HepG2 (cell line): ENCODE measurements around the gene INO80B. TPM values are rescaled to one million over a fixed set of nuclear protein-coding genes. Genes with fewer than 3 reads are reported as not detected.

Experiments
- ADNP ChIP-seq: sonication (generic); formaldehyde crosslinking; IDR thresholded peaks from 2 replicates; pipeline ENCODE4 v1.4.0; 2020; ENCODE audit warnings: missing genetic modification reagents
- ARHGAP35 ChIP-seq: sonication (generic); formaldehyde crosslinking; IDR thresholded peaks from 2 replicates; pipeline ENCODE4 v1.9.0; 2022; ENCODE audit warnings: mild to moderate bottlenecking, inconsistent platforms, moderate library complexity, missing genetic modification reagents, borderline replicate concordance
- ARNTL ChIP-seq: sonication (generic); formaldehyde crosslinking; IDR thresholded peaks from 2 replicates; pipeline ENCODE4 v1.4.0; 2020; ENCODE audit warnings: mild to moderate bottlenecking, missing genetic modification reagents
- CHD4 ChIP-seq: fragments of 200-600 bp; sonication (generic); IDR thresholded peaks from 2 replicates; pipeline ENCODE4 v1.7.0; 2017; ENCODE audit warnings: mild to moderate bottlenecking, low read length, borderline replicate concordance
- FOXA3 ChIP-seq: IDR thresholded peaks from 2 replicates; pipeline ENCODE4 v1.6.1; 2016; ENCODE audit warnings: missing genetic modification reagents, missing compliant biosample characterization
- GFI1 ChIP-seq: sonication (generic); formaldehyde crosslinking; IDR thresholded peaks from 2 replicates; pipeline ENCODE4 v1.5.0; 2020; ENCODE audit warnings: missing genetic modification reagents, mild to moderate bottlenecking, borderline replicate concordance
- HES4 ChIP-seq: sonication (generic); formaldehyde crosslinking; IDR thresholded peaks from 2 replicates; pipeline ENCODE4 v1.9.0; 2021; ENCODE audit warnings: mild to moderate bottlenecking, missing genetic modification reagents, borderline replicate concordance
- HOXA9 ChIP-seq: sonication (generic); formaldehyde crosslinking; IDR thresholded peaks from 2 replicates; pipeline ENCODE4 v1.8.1; 2022; ENCODE audit warnings: missing genetic modification reagents, mild to moderate bottlenecking, moderate library complexity, borderline replicate concordance
- NAIF1 ChIP-seq: sonication (generic); formaldehyde crosslinking; IDR thresholded peaks from 2 replicates; pipeline ENCODE4 v1.5.0; 2020; ENCODE audit warnings: mild to moderate bottlenecking, missing genetic modification reagents, borderline replicate concordance
- NFYB ChIP-seq: sonication (generic); formaldehyde crosslinking; IDR thresholded peaks from 2 replicates; pipeline ENCODE4 v1.4.0; 2020; ENCODE audit warnings: missing genetic modification reagents
- NPAS2 ChIP-seq: sonication (generic); formaldehyde crosslinking; IDR thresholded peaks from 2 replicates; pipeline ENCODE4 v1.8.0; 2022; ENCODE audit warnings: mild to moderate bottlenecking, missing genetic modification reagents, borderline replicate concordance
- RXRB ChIP-seq: IDR thresholded peaks from 2 replicates; pipeline ENCODE4 v1.6.1; 2016; ENCODE audit warnings: borderline replicate concordance, missing genetic modification reagents, missing compliant biosample characterization
- SOX6 ChIP-seq, 2 experiments: fragments of 450-650 bp in 1 of 2; sonication (generic) in 1 of 2; formaldehyde crosslinking in 1 of 2; IDR thresholded peaks; 2 replicates each; pipeline versions ENCODE4 v1.4.0 to v1.6.1; 2017 to 2020; ENCODE audit warnings: antibody characterized with exemption in 1 of 2, mild to moderate bottlenecking in 1 of 2, missing genetic modification reagents in 1 of 2
- SUZ12 ChIP-seq: fragments of 150-350 bp; IDR thresholded peaks from 2 replicates; pipeline ENCODE4 v1.6.1; 2014; ENCODE audit warnings: low read depth, low read length
- ZMYM4 ChIP-seq: sonication (generic); formaldehyde crosslinking; IDR thresholded peaks from 2 replicates; pipeline ENCODE4 v1.8.1; 2023; ENCODE audit warnings: mild to moderate bottlenecking, missing genetic modification reagents
- ZNF124 ChIP-seq: sonication (generic); formaldehyde crosslinking; IDR thresholded peaks from 2 replicates; pipeline ENCODE4 v1.4.0; 2020; ENCODE audit warnings: missing genetic modification reagents
- ZNF160 ChIP-seq: sonication (generic); formaldehyde crosslinking; IDR thresholded peaks from 2 replicates; pipeline ENCODE4 v1.8.0; 2022; ENCODE audit warnings: mild to moderate bottlenecking, inconsistent platforms, missing genetic modification reagents
- ZNF3 ChIP-seq: IDR thresholded peaks from 2 replicates; pipeline ENCODE4 v1.7.0; 2017; ENCODE audit warnings: inconsistent platforms
- ZNF350 ChIP-seq: sonication (generic); formaldehyde crosslinking; IDR thresholded peaks from 2 replicates; pipeline ENCODE4 v1.4.0; 2020; ENCODE audit warnings: mild to moderate bottlenecking, low read depth, missing genetic modification reagents, borderline replicate concordance
- ZNF558 ChIP-seq: sonication (generic); formaldehyde crosslinking; IDR thresholded peaks from 2 replicates; pipeline ENCODE4 v1.9.0; 2022; ENCODE audit warnings: mild to moderate bottlenecking, missing genetic modification reagents, borderline replicate concordance
- ZNF562 ChIP-seq: sonication (generic); formaldehyde crosslinking; IDR thresholded peaks from 2 replicates; pipeline ENCODE4 v1.8.0; 2022; ENCODE audit warnings: missing genetic modification reagents, borderline replicate concordance
- polyA plus RNA-seq, 8 experiments: library from polyadenylated mRNA; depleted of rRNA in 3 of 8; stranded (reverse) in 7 of 8; unstranded in 1 of 8; fragments of >200 nt; fragmentation: Illumina TruSeq in 4 of 8; extraction: Trizol in 4 of 8; gene quantifications; 2 replicates each; pipeline versions ENCODE4 v1.2.1 to v1.2.3, GENCODE V29; 2011 to 2016; ENCODE audit warnings: low read depth in 4 of 8, missing spikeins in 1 of 8, mixed read lengths in 1 of 8; ENCODE audit not compliant: insufficient read depth in 1 of 8
- total RNA-seq, 5 experiments: library from RNA; depleted of rRNA; stranded (reverse); fragments of >200 nt; fragmentation: Illumina TruSeq; extraction: Trizol; gene quantifications; 2 replicates each; pipeline ENCODE4 v1.2.3, GENCODE V29; 2016; ENCODE audit warnings: low read depth in 1 of 5
- TF ChIP-seq, protein P1 (sequence below): sonication (generic); formaldehyde crosslinking; IDR thresholded peaks from 2 replicates; pipeline ENCODE4 v1.4.0; 2020; ENCODE audit warnings: missing genetic modification reagents
- TF ChIP-seq, protein P2 (sequence below): sonication (generic); formaldehyde crosslinking; IDR thresholded peaks from 2 replicates; pipeline ENCODE4 v1.5.1; 2020; ENCODE audit warnings: missing genetic modification reagents, mild to moderate bottlenecking, borderline replicate concordance

The INO80B gene
- total and polyA plus RNA-seq, 2 of the 13 experiments (the other 11 are each of a cell fraction or from before 2014, with no cell fraction given) = 6.2 to 14.5 TPM

DNA sequence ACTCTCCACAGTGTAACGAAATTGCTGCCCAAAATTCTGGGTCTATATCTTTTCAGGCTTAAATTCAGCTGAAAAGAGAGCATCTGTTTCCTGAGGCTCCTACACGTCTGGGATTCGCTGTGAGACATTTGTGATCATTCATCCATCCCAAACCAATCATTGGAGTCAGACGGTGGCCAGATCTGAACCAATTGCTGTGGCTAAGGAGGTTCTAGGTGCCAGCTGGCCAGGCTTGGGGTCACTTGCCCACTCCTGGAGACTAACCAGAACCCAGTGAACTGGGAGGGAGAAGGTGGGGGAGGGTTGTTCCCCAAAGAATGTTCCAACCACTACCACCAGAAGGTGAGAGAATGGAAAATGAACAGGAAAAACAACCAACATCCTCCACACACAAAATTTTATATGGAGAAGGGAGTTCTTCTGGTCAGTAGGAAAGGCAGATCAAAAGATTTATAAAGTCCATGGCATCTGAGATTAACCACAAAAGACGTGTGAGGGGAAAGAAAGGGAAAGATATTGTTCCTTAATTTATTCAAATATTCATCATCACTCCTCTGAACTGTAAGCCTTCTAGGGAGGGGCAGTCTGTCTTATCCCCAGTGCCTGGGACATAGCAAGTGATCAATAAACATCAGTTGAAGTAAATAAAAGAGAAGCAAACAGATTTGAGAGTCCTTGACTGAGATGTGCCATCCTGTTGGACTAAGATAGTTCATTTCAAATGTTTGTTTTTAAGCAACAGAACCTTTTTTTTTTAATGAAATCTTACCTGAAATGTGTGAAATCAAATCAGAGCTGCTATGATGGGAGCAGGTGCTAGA lies 10.2 kb upstream of the INO80B start (continued):
- TF ChIP-seq ZNF562 (CRISPR knock-in tag) (no peak), NFYB (CRISPR knock-in tag) (no peak), ZNF558 (CRISPR knock-in tag) (no peak), ZNF3 (CRISPR knock-in tag) (no peak), RXRB (CRISPR knock-in tag) (no peak), NAIF1 (CRISPR knock-in tag) (peak; percentile 60; the same call in 1 of the 2 replicates), FOXA3 (CRISPR knock-in tag) (peak; percentile 27; the same call in 1 of the 2 replicates), ADNP (CRISPR knock-in tag) (peak; percentile 52; the same call in 1 of the 2 replicates), ZNF160 (CRISPR knock-in tag) (no peak), SOX6 (IDR thresholded peaks at IDR 0.05) (no peak), SOX6 (CRISPR knock-in tag; IDR thresholded peaks at IDR 0.05) (no peak), NPAS2 (no peak), CHD4 (0 out of 2 replicates have a peak, but pooled peaks have one; percentile 8), SUZ12 (no peak), GFI1 (CRISPR knock-in tag) (peak; percentile 66; the same call in 1 of the 2 replicates), ZNF350 (CRISPR knock-in tag) (peak; percentile 62), HES4 (CRISPR knock-in tag) (no peak), ARHGAP35 (CRISPR knock-in tag) (no peak), ZMYM4 (CRISPR knock-in tag) (no peak), HOXA9 (CRISPR knock-in tag) (no peak), ARNTL (CRISPR knock-in tag) (0 out of 2 replicates have a peak, but pooled peaks have one; percentile 14), ZNF124 (CRISPR knock-in tag) (no peak)
- TF ChIP-seq, protein P1, sequence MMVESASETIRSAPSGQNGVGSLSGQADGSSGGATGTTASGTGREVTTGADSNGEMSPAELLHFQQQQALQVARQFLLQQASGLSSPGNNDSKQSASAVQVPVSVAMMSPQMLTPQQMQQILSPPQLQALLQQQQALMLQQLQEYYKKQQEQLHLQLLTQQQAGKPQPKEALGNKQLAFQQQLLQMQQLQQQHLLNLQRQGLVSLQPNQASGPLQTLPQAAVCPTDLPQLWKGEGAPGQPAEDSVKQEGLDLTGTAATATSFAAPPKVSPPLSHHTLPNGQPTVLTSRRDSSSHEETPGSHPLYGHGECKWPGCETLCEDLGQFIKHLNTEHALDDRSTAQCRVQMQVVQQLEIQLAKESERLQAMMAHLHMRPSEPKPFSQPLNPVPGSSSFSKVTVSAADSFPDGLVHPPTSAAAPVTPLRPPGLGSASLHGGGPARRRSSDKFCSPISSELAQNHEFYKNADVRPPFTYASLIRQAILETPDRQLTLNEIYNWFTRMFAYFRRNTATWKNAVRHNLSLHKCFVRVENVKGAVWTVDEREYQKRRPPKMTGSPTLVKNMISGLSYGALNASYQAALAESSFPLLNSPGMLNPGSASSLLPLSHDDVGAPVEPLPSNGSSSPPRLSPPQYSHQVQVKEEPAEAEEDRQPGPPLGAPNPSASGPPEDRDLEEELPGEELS (CRISPR knock-in tag) = peak; percentile 54; the same call in 1 of the 2 replicates
- TF ChIP-seq, protein P2, sequence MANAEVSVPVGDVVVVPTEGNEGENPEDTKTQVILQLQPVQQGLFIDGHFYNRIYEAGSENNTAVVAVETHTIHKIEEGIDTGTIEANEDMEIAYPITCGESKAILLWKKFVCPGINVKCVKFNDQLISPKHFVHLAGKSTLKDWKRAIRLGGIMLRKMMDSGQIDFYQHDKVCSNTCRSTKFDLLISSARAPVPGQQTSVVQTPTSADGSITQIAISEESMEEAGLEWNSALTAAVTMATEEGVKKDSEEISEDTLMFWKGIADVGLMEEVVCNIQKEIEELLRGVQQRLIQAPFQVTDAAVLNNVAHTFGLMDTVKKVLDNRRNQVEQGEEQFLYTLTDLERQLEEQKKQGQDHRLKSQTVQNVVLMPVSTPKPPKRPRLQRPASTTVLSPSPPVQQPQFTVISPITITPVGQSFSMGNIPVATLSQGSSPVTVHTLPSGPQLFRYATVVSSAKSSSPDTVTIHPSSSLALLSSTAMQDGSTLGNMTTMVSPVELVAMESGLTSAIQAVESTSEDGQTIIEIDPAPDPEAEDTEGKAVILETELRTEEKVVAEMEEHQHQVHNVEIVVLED (CRISPR knock-in tag) = no peak
